ENCODE data around the gene ENPP5. TPM values are rescaled to one million over a fixed set of nuclear protein-coding genes. Genes with fewer than 3 reads are reported as not detected.

Gene ENPP5
- total and polyA plus RNA-seq, 4 experiments from 2014 or later: 0.89 to 2.1 (median 1.6) TPM

DNA sequence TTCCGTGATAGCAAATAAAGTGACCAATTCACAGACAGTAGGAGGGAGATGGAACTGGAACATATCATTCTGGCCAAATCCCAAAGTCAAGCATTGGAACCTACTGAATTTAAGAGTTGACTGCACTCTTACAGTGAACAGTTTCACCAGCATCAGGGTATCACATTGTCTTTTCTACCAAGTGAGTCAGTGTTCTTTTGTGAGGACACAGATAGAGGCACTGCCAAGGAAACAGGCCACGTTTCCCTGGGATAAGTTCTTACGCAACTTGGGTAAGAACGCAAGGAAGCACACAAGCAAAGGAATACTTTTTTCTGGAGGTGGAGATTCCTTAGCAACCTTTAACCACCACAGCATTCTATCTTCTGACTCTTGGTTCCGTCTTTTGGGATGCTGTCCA is 28.6 kb upstream of the ENPP5 start:
- CTCF ChIA-PET (ENCODE audit: partially characterized antibody): no interaction called here
- H3K36me3 Mint-ChIP-seq: no peaks in the 10 kb centered on the region
- H3K27me3 Mint-ChIP-seq: peaks cover 2 to 4% of the 10 kb centered on the region in 2 donors
- H3K27me3 ChIP-seq (ENCODE audit: insufficient read depth, low read length): no peaks in the 10 kb centered on the region
- POLR2A ChIA-PET (ENCODE audit: partially characterized antibody): no interaction called here
- H3K4me3 Mint-ChIP-seq: no peak overlapping the region
- H3K9me3 ChIP-seq (ENCODE audit: control insufficient read depth in 1 of 2, low read length in 2 of 2): no peaks in the 10 kb centered on the region
- H3K4me1 Mint-ChIP-seq: no peaks in the 10 kb centered on the region
- no peak for DNase-seq
- H3K27ac ChIP-seq (ENCODE audit: low read depth, low read length): no peak overlapping the region
- H3K4me1 ChIP-seq (ENCODE audit: insufficient read depth, low read length): no peaks in the 10 kb centered on the region
- no peak overlapping the region for H3K27ac Mint-ChIP-seq
- H3K4me3 ChIP-seq (ENCODE audit: low read length in 2 of 2): no peak overlapping the region
- intact Hi-C loops (cut with micrococcal nuclease): no loop called here
- H3K36me3 ChIP-seq (ENCODE audit: insufficient read depth, low read length): no peaks in the 10 kb centered on the region
- peaks cover 0 to 7% (median 0%) of the 10 kb centered on the region in 8 donors for H3K9me3 Mint-ChIP-seq

DNA sequence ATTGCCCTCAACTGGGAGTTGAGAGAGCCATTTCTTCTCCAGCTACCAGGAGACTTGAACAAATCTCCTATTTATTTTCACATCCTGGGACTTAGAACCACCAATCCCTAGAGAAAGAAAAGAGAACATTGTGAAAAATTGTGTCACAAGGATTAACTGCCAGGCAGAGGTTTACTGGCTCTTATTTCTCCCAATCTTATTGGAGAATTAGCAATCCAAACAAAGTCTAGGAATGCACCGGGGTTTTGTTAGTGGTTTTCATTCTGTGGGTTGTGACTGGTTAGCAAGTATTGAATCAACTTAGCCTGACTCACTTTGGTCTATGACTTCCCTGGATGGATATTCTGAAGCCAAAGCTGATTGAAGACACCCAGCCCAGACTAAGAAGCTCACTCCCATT is 21.2 kb upstream of the ENPP5 start:
- intact Hi-C loops (cut with micrococcal nuclease): no loop called here
- no peak for DNase-seq
- no peaks in the 10 kb centered on the region for H3K4me1 ChIP-seq (ENCODE audit: insufficient read depth, low read length)
- H3K27ac ChIP-seq (ENCODE audit: low read depth, low read length): no peak overlapping the region
- no peaks in the 10 kb centered on the region for H3K9me3 ChIP-seq (ENCODE audit: control insufficient read depth in 1 of 2, low read length in 2 of 2)
- H3K27me3 ChIP-seq (ENCODE audit: insufficient read depth, low read length): no peaks in the 10 kb centered on the region
- ChIA-PET CTCF (ENCODE audit: partially characterized antibody) (no interaction called here), POLR2A (ENCODE audit: partially characterized antibody) (no interaction called here)
- Mint-ChIP-seq H3K9me3 (peaks cover 0 to 3% (median 0%) of the 10 kb centered on the region in 8 donors), H3K36me3 (no peaks in the 10 kb centered on the region), H3K4me3 (no peak overlapping the region), H3K27me3 (peaks cover 3 to 17% of the 10 kb centered on the region in 2 donors), H3K4me1 (no peaks in the 10 kb centered on the region), H3K27ac (no peak overlapping the region)
- no peak overlapping the region for H3K4me3 ChIP-seq (ENCODE audit: low read length in 2 of 2)
- H3K36me3 ChIP-seq (ENCODE audit: insufficient read depth, low read length): no peaks in the 10 kb centered on the region

DNA sequence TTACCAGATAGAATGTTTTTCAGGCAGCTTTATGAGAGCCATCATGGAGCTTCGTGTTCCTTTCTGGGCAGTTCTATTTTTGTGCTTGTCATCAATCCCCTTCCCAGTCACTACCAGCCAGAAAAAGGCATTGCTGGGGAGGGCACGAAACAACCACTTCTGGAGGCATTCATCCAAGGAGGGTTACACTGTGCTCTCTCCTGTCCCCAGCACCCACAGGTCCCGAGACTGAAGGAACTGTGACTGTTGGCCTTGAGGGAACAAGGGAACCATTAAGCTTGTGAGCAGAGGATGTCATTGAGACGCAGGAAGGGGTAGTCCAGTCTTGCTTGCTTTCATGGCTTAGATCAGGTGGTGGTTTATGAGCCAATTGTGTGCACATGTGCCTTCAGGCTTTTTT is 20.1 kb upstream of the ENPP5 start:
- H3K4me1 ChIP-seq (ENCODE audit: insufficient read depth, low read length): no peaks in the 10 kb centered on the region
- Mint-ChIP-seq H3K27me3 (peaks cover 3 to 15% of the 10 kb centered on the region in 2 donors), H3K9me3 (no peaks in the 10 kb centered on the region), H3K36me3 (no peaks in the 10 kb centered on the region), H3K4me1 (no peaks in the 10 kb centered on the region), H3K27ac (no peak overlapping the region), H3K4me3 (no peak overlapping the region)
- no peaks in the 10 kb centered on the region for H3K9me3 ChIP-seq (ENCODE audit: control insufficient read depth in 1 of 2, low read length in 2 of 2)
- no peak overlapping the region for H3K4me3 ChIP-seq (ENCODE audit: low read length in 2 of 2)
- no peaks in the 10 kb centered on the region for H3K36me3 ChIP-seq (ENCODE audit: insufficient read depth, low read length)
- H3K27me3 ChIP-seq (ENCODE audit: insufficient read depth, low read length): no peaks in the 10 kb centered on the region
- DNase-seq: no peak
- POLR2A ChIA-PET (ENCODE audit: partially characterized antibody): no interaction called here
- CTCF ChIA-PET (ENCODE audit: partially characterized antibody): interaction anchor here (0.7 kb wide), 1 partner anchor 15 kb away, joined by 5 read pairs; no protein-coding TSS in a partner anchor
- intact Hi-C loops (cut with micrococcal nuclease): no loop called here
- no peak overlapping the region for H3K27ac ChIP-seq (ENCODE audit: low read depth, low read length)

DNA sequence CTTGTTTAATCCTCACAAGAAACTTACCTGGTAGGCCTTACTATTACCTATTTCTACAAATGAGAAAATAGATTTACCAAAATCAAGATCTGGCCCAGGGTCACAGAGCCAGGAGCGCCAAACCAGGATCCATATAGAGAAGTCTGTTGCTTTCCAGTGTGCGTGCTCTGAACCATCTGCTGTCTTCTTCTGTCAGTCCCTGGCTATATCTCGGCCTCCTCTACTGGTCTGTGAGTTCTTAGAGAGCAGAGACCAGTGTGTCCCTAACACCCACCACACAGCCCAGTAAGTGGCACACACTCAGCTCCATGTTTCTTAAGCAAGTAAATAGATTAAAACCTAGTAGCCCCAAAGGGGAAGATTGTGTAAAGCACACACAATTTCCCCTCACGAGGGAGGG is 18.9 kb upstream of the ENPP5 start:
- Histone ChIP-seq H3K27me3 (ENCODE audit: insufficient read depth, low read length) (no peaks in the 10 kb centered on the region), H3K36me3 (ENCODE audit: insufficient read depth, low read length) (no peaks in the 10 kb centered on the region), H3K9me3 (ENCODE audit: control insufficient read depth in 1 of 2, low read length in 2 of 2) (no peaks in the 10 kb centered on the region), H3K4me3 (ENCODE audit: low read length in 2 of 2) (no peak overlapping the region), H3K27ac (ENCODE audit: low read depth, low read length) (no peak overlapping the region), H3K4me1 (ENCODE audit: insufficient read depth, low read length) (no peaks in the 10 kb centered on the region)
- H3K9me3 Mint-ChIP-seq: no peaks in the 10 kb centered on the region
- no peak for DNase-seq
- H3K27me3 Mint-ChIP-seq: peaks cover 5 to 23% of the 10 kb centered on the region in 2 donors
- H3K4me3 Mint-ChIP-seq: no peak overlapping the region
- intact Hi-C loops (cut with micrococcal nuclease): no loop called here
- ChIA-PET CTCF (ENCODE audit: partially characterized antibody) (no interaction called here), POLR2A (ENCODE audit: partially characterized antibody) (no interaction called here)
- H3K36me3 Mint-ChIP-seq: no peaks in the 10 kb centered on the region
- H3K27ac Mint-ChIP-seq: no peak overlapping the region
- H3K4me1 Mint-ChIP-seq: no peaks in the 10 kb centered on the region

DNA sequence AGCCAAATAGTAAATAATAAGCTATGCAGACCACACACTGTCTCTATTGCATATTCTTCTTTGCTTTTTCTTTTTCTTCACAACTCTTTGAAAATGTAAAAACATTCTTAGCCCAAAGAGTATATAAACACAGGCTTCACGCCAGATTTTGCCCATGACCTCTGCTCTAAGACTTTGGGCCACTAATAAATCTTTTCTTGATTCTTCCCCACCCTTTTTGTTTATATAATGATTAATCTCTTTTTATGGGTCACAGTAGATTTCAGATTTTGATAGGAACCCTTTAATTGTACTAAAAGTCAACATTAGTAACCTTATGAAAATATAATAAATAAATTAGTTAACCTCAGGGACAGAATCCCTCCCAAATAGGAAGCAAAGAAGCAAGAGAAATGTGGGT is 15.8 kb upstream of the ENPP5 start:
- Histone ChIP-seq H3K27ac (ENCODE audit: low read depth, low read length) (no peak overlapping the region), H3K27me3 (ENCODE audit: insufficient read depth, low read length) (no peaks in the 10 kb centered on the region), H3K4me1 (ENCODE audit: insufficient read depth, low read length) (no peaks in the 10 kb centered on the region), H3K36me3 (ENCODE audit: insufficient read depth, low read length) (no peaks in the 10 kb centered on the region), H3K4me3 (ENCODE audit: low read length in 2 of 2) (no peak overlapping the region), H3K9me3 (ENCODE audit: control insufficient read depth in 1 of 2, low read length in 2 of 2) (no peaks in the 10 kb centered on the region)
- intact Hi-C loops (cut with micrococcal nuclease): no loop called here
- Mint-ChIP-seq H3K4me3 (no peak overlapping the region), H3K9me3 (no peaks in the 10 kb centered on the region), H3K27me3 (peaks cover 8 to 23% of the 10 kb centered on the region in 2 donors), H3K36me3 (no peaks in the 10 kb centered on the region), H3K4me1 (no peaks in the 10 kb centered on the region), H3K27ac (no peak overlapping the region)
- no peak for DNase-seq
- ChIA-PET CTCF (ENCODE audit: partially characterized antibody) (interaction anchor here (1.5 kb wide), 1 partner anchor 11 kb away, joined by 4 read pairs; no protein-coding TSS in a partner anchor), POLR2A (ENCODE audit: partially characterized antibody) (no interaction called here)

DNA sequence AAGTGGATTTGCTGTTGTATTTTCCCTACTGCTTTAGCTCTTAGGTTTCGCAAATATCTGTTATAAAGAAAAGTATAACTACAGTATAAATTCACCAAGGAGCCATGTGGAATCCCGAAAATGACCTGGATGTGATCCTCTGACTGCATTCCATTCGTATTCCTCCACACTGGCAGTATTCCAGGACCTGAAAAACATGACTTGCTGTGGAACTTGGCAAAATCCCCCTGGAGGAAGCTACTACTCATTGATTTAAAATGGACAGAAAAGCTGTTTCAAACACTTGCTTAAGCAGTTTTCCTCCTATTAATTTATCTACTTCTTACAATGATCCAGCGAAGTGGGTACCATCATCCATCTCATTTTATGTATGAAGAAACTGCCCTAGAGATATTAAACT is 13.3 kb upstream of the ENPP5 start:
- no peak for DNase-seq
- no peaks in the 10 kb centered on the region for H3K4me1 Mint-ChIP-seq
- H3K27me3 Mint-ChIP-seq: peaks cover 9 to 17% of the 10 kb centered on the region in 2 donors
- H3K4me3 Mint-ChIP-seq: no peak overlapping the region
- no peak overlapping the region for H3K27ac Mint-ChIP-seq
- Histone ChIP-seq H3K4me3 (ENCODE audit: low read length in 2 of 2) (no peak overlapping the region), H3K27ac (ENCODE audit: low read depth, low read length) (no peak overlapping the region), H3K36me3 (ENCODE audit: insufficient read depth, low read length) (no peaks in the 10 kb centered on the region), H3K4me1 (ENCODE audit: insufficient read depth, low read length) (no peaks in the 10 kb centered on the region), H3K9me3 (ENCODE audit: control insufficient read depth in 1 of 2, low read length in 2 of 2) (no peaks in the 10 kb centered on the region), H3K27me3 (ENCODE audit: insufficient read depth, low read length) (no peaks in the 10 kb centered on the region)
- H3K36me3 Mint-ChIP-seq: no peaks in the 10 kb centered on the region
- H3K9me3 Mint-ChIP-seq: no peaks in the 10 kb centered on the region
- POLR2A ChIA-PET (ENCODE audit: partially characterized antibody): no interaction called here
- CTCF ChIA-PET (ENCODE audit: partially characterized antibody): no interaction called here
- intact Hi-C loops (cut with micrococcal nuclease): no loop called here

DNA sequence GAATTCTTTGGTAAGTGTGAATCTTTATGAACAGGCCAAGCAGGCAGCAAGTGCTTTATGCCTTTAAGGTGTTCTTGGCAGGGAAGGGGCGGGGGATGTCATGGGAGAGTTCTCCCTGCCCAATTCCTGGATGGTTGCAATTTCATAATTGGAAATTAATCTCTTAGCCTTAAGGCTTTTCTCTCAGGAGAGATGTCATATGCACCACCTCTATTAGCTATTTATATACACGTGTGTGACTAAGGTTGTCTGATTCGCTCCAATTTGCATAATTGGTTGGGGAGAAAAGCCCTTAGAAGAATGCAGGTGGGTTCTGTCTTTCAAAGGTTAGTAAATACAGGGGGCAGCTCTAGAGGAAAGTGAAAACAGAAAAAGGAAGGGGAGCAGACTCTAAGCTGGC is 5.2 kb upstream of the ENPP5 start:
- intact Hi-C loops (cut with micrococcal nuclease): no loop called here

More for the DNA sequence above, 5.2 kb upstream of the ENPP5 start:
- Histone ChIP-seq H3K9me3 (ENCODE audit: control insufficient read depth in 1 of 2, low read length in 2 of 2) (no peaks in the 10 kb centered on the region), H3K27ac (ENCODE audit: low read depth, low read length) (no peak overlapping the region), H3K4me3 (ENCODE audit: low read length in 2 of 2) (no peak overlapping the region), H3K4me1 (ENCODE audit: insufficient read depth, low read length) (peaks cover 13% of the 10 kb centered on the region), H3K36me3 (ENCODE audit: insufficient read depth, low read length) (no peaks in the 10 kb centered on the region), H3K27me3 (ENCODE audit: insufficient read depth, low read length) (no peaks in the 10 kb centered on the region)
- CTCF ChIA-PET (ENCODE audit: partially characterized antibody): interaction anchor here (0.6 to 1.2 kb wide), 2 partner anchors 11 to 15 kb away, joined by 4 to 5 read pairs; no protein-coding TSS in a partner anchor
- POLR2A ChIA-PET (ENCODE audit: partially characterized antibody): interaction anchor here (1.1 kb wide), 1 partner anchor 47 kb away, joined by 4 read pairs; the partner anchor contains the start of gene ENPP4
- Mint-ChIP-seq H3K4me1 (peaks cover 5 to 29% (median 13%) of the 10 kb centered on the region in 4 donors), H3K36me3 (no peaks in the 10 kb centered on the region), H3K27me3 (peaks cover 3 to 12% of the 10 kb centered on the region in 2 donors), H3K27ac (peak overlapping the region in 2 of 7 donors; percentile 24 to 74), H3K9me3 (peaks cover 0 to 3% (median 0%) of the 10 kb centered on the region in 8 donors), H3K4me3 (peak overlapping the region in 1 of 8 donors; percentile 7)
- no peak for DNase-seq

All from CD4-positive, alpha-beta memory T cell (primary cell).